HEK293 (cell line): Measurements from ENCODE around the gene SPACA5B.
"Not testable (repeated sequence)": the region's sequence is repeated elsewhere in the genome, so short reads cannot be mapped to it uniquely, and the experiment has no call there.

Source experiments
- CTCF ChIA-PET: fragments of 350-600 bp; formaldehyde crosslinking; extraction: SDS; loops from one replicate; lab custom pipeline; 2021; ENCODE audit warnings: antibody characterized with exemption; lab: Yijun Ruan, JAX
- POLR2A ChIA-PET: fragments of 300-600 bp; formaldehyde crosslinking; extraction: SDS; loops from one replicate; lab custom pipeline; 2020; ENCODE audit warnings: antibody characterized with exemption, inconsistent platforms; lab: Yijun Ruan, JAX
- H3K27ac ChIP-seq: fragments of 200-500 bp; sonication (Bioruptor generic); 2 replicates; pipeline ENCODE4 v1.5.1; 2014; ENCODE audit warnings: low read depth, low read length, control low read depth, inconsistent platforms; ENCODE audit errors: extremely low read depth
- H3K36me3 ChIP-seq, 2 experiments: fragments of 200-500 bp in 1 of 2; sonication (Bioruptor generic) in 1 of 2; 1 replicate in 1 of 2; 2 replicates in 1 of 2; pipeline ENCODE4 v1.5.1; 2014 to 2017; ENCODE audit warnings: inconsistent platforms in 2 of 2, low read length in 2 of 2; ENCODE audit not compliant: control insufficient read depth in 2 of 2, insufficient read depth in 1 of 2
- H3K4me1 ChIP-seq: fragments of 200-500 bp; sonication (Bioruptor generic); 2 replicates; pipeline ENCODE4 v1.5.1; 2014; ENCODE audit warnings: mild to moderate bottlenecking, low read length, inconsistent platforms; ENCODE audit not compliant: control insufficient read depth, insufficient read depth
- H3K4me3 ChIP-seq: 2 replicates; pipeline ENCODE4 v1.5.1; 2011; ENCODE audit warnings: low read depth, mild to moderate bottlenecking, control low read depth, low read length, moderate library complexity
- H3K9me3 ChIP-seq: fragments of 200-500 bp; sonication (Bioruptor generic); 2 replicates; pipeline ENCODE4 v1.5.1; 2014; ENCODE audit warnings: low read depth, low read length, inconsistent platforms; ENCODE audit not compliant: control insufficient read depth, insufficient read depth
- ZNF23 ChIP-seq: fragments of 450-650 bp; formaldehyde crosslinking; IDR thresholded peaks from 2 replicates; pipeline ENCODE4 v1.5.1; 2016; ENCODE audit warnings: missing biosample characterization, missing genetic modification characterization, borderline replicate concordance
- ZNF558 ChIP-seq: fragments of 450-650 bp; formaldehyde crosslinking; IDR thresholded peaks from 2 replicates; pipeline ENCODE4 v1.5.1; 2016; ENCODE audit warnings: missing biosample characterization, missing genetic modification characterization
- ZNF561 ChIP-seq: fragments of 450-650 bp; IDR thresholded peaks from 2 replicates; pipeline ENCODE4 v1.5.1; 2018; ENCODE audit warnings: missing biosample characterization, missing genetic modification characterization, borderline replicate concordance
- TF ChIP-seq, protein P1 (sequence below): fragments of 450-650 bp; formaldehyde crosslinking; IDR thresholded peaks from 2 replicates; pipeline ENCODE4 v1.5.1; 2016; ENCODE audit warnings: missing biosample characterization, missing genetic modification characterization
- TF ChIP-seq, protein P2 (sequence below): fragments of 450-650 bp; formaldehyde crosslinking; IDR thresholded peaks from 2 replicates; pipeline ENCODE4 v1.5.1; 2016; ENCODE audit warnings: missing biosample characterization, missing genetic modification characterization

The SPACA5B gene

DNA sequence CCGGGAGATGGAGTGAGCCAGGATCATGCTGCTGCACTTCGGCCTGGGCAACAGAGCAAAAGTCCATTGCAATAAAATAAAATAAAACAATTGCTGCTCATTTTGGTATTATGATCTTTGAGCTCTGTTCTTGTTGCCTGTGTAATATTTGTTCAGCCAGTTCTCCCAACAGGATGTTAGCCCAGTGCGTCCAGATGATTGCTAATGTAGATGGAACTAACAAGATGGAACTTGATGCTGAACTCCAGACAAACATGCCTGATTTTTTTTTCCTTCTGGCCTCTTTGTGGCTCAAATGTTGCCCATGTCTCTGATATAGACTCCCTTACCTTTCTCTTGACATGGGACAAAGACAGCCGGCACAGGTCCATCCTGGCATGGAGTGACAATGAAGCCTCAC lies 50.4 kb downstream of the SPACA5B start (continued):
- TF ChIP-seq, protein P1, sequence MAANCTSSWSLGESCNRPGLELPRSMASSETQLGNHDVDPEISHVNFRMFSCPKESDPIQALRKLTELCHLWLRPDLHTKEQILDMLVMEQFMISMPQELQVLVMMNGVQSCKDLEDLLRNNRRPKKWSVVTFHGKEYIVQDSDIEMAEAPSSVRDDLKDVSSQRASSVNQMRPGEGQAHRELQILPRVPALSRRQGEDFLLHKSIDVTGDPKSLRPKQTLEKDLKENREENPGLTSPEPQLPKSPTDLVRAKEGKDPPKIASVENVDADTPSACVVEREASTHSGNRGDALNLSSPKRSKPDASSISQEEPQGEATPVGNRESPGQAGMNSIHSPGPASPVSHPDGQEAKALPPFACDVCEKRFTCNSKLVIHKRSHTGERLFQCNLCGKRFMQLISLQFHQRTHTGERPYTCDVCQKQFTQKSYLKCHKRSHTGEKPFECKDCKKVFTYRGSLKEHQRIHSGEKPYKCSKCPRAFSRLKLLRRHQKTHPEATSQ (tag by site-specific recombination), result no peak
- no peak for TF ChIP-seq ZNF561 (tag by site-specific recombination)
- TF ChIP-seq ZNF23 (tag by site-specific recombination), result no peak
- TF ChIP-seq, protein P2, sequence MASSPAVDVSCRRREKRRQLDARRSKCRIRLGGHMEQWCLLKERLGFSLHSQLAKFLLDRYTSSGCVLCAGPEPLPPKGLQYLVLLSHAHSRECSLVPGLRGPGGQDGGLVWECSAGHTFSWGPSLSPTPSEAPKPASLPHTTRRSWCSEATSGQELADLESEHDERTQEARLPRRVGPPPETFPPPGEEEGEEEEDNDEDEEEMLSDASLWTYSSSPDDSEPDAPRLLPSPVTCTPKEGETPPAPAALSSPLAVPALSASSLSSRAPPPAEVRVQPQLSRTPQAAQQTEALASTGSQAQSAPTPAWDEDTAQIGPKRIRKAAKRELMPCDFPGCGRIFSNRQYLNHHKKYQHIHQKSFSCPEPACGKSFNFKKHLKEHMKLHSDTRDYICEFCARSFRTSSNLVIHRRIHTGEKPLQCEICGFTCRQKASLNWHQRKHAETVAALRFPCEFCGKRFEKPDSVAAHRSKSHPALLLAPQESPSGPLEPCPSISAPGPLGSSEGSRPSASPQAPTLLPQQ (tag by site-specific recombination), result no peak
- no peak for TF ChIP-seq ZNF558

DNA sequence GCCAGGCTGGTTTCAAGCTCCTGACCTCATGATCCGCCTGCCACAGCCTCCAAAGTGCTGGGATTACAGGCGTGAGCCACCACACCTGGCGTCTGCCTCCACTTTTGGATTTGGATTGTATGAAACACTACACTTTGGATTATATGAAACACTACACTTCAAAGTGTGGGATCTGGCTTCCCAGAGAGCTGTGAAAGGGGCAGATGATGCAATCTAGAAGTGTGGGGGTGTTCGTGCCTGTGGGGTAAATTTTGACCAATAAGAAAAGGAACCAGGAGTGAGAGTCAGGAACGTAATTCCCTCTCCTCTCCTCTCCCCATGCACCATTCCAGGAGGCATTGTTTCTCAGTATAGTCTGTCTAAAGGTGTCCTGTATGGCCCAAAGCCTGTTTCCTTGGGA lies 51.5 kb downstream of the SPACA5B start:
- H3K36me3 ChIP-seq, H3K4me3 ChIP-seq, H3K9me3 ChIP-seq, H3K27ac ChIP-seq, CTCF ChIA-PET, POLR2A ChIA-PET, H3K4me1 ChIP-seq: not testable (repeated sequence)
